Tibial nerve (tissue), 3 donors: Measurements from ENCODE around the gene MS4A18.

ENCODE experiments used
- CTCF ChIP-seq, 5 experiments: fragments of 200-600 bp in 3 of 5; fragments of 450-650 bp in 2 of 5; sonication (generic) in 3 of 5; IDR thresholded peaks; one replicate each; pipeline ENCODE4 v1.5.1; 2016 to 2019; ENCODE audit warnings: antibody characterized with exemption in 5 of 5, mild to moderate bottlenecking in 3 of 5, moderate library complexity in 2 of 5
- POLR2A ChIP-seq, 2 donors: fragments of 450-650 bp; IDR thresholded peaks; one replicate each; pipeline ENCODE4 v1.6.1; 2017; ENCODE audit warnings: antibody characterized with exemption in 2 of 2, mild to moderate bottlenecking in 2 of 2, moderate library complexity in 2 of 2

- TF ChIP-seq CTCF (IDR thresholded peaks at IDR 0.05) (no peak), POLR2A (IDR thresholded peaks at IDR 0.05) (no peak)
Measured at GRCh38 chr11:60780065-60780464, 55.5 kb downstream of the MS4A18 start.
